GM23338 (cell line): ENCODE results near the gene ARHGAP10. TPM values are rescaled to one million over a fixed set of nuclear protein-coding genes. Genes with fewer than 3 reads are reported as not detected.

ENCODE experiments used
- ATAC-seq: fragments of 200-7000 bp; cut with Tn5 transposase; 3 replicates; pipeline ENCODE4 v1.9.1; 2020
- DNase-seq: peaks from one replicate; pipeline ENCODE4 v3.0.0-alpha.2; 2015; ENCODE audit warnings: low spot score
- H2AFZ ChIP-seq: fragments of 200-600 bp; sonication (generic); 2 replicates; pipeline ENCODE4 v1.8.0; 2016; ENCODE audit warnings: antibody characterized with exemption, mild to moderate bottlenecking, moderate library complexity
- H3F3A ChIP-seq: fragments of 200-600 bp; sonication (generic); replicated peaks from 2 replicates; pipeline ENCODE4 v1.8.0; 2017; ENCODE audit warnings: antibody characterized with exemption, mixed run types, low read depth
- H3K27ac ChIP-seq: fragments of 200-600 bp; sonication (generic); 2 replicates; pipeline ENCODE4 v1.6.1; 2016; ENCODE audit warnings: low read depth
- H3K27me3 ChIP-seq: fragments of 200-600 bp; sonication (generic); 2 replicates; pipeline ENCODE4 v1.8.0; 2016; ENCODE audit warnings: mild to moderate bottlenecking, mixed run types, moderate library complexity; ENCODE audit not compliant: insufficient read depth
- H3K36me3 ChIP-seq: fragments of 200-600 bp; sonication (generic); 2 replicates; pipeline ENCODE4 v1.8.0; 2016; ENCODE audit warnings: mild to moderate bottlenecking; ENCODE audit not compliant: insufficient read depth
- H3K4me1 ChIP-seq: fragments of 200-600 bp; sonication (generic); 2 replicates; pipeline ENCODE4 v1.8.0; 2016; ENCODE audit warnings: mild to moderate bottlenecking, moderate library complexity; ENCODE audit not compliant: insufficient read depth
- H3K4me2 ChIP-seq: fragments of 200-600 bp; sonication (generic); 2 replicates; pipeline ENCODE4 v1.7.1; 2017; ENCODE audit warnings: mixed run types
- H3K4me3 ChIP-seq: fragments of 200-600 bp; sonication (generic); 2 replicates; pipeline ENCODE4 v1.6.1; 2016; ENCODE audit warnings: mixed run types
- H3K79me2 ChIP-seq: fragments of 200-600 bp; sonication (generic); replicated peaks from 2 replicates; pipeline ENCODE4 v1.8.0; 2017; ENCODE audit warnings: mild to moderate bottlenecking; ENCODE audit not compliant: insufficient read depth
- H3K9me2 ChIP-seq: fragments of 200-600 bp; sonication (generic); 2 replicates; pipeline ENCODE4 v1.8.0; 2017; ENCODE audit not compliant: insufficient read depth
- H4K20me1 ChIP-seq: fragments of 200-600 bp; sonication (generic); replicated peaks from 2 replicates; pipeline ENCODE4 v1.8.0; 2017; ENCODE audit warnings: mild to moderate bottlenecking; ENCODE audit not compliant: insufficient read depth
- H3K27ac Mint-ChIP-seq: 2 replicates; pipeline ENCODE4 v1.8.0; 2020; ENCODE audit warnings: inconsistent platforms, mild to moderate bottlenecking, moderate library complexity, mixed read lengths
- H3K27me3 Mint-ChIP-seq: 3 replicates; pipeline ENCODE4 v1.8.0; 2022; ENCODE audit warnings: low read depth, mild to moderate bottlenecking, moderate library complexity, mixed read lengths, inconsistent platforms; ENCODE audit not compliant: insufficient read depth, poor library complexity
- H3K36me3 Mint-ChIP-seq: 3 replicates; pipeline ENCODE4 v1.8.0; 2021; ENCODE audit warnings: low read depth, mild to moderate bottlenecking, inconsistent platforms, moderate library complexity, mixed read lengths
- H3K4me1 Mint-ChIP-seq: 3 replicates; pipeline ENCODE4 v1.8.0; 2020; ENCODE audit warnings: mild to moderate bottlenecking, inconsistent platforms, mixed read lengths
- H3K4me3 Mint-ChIP-seq: 3 replicates; pipeline ENCODE4 v1.8.0; 2021; ENCODE audit warnings: moderate library complexity, mild to moderate bottlenecking, inconsistent platforms, mixed read lengths
- H3K9me3 Mint-ChIP-seq: 3 replicates; pipeline ENCODE4 v1.8.0; 2020; ENCODE audit warnings: moderate library complexity, mild to moderate bottlenecking, inconsistent platforms, mixed read lengths
- ETS1 ChIP-seq: IDR thresholded peaks from 2 replicates; pipeline ENCODE4 v1.6.1; 2016; ENCODE audit warnings: antibody characterized with exemption
- EZH2 ChIP-seq: fragments of 200-600 bp; sonication (generic); IDR thresholded peaks from one replicate; pipeline ENCODE4 v1.8.0; 2017; ENCODE audit warnings: antibody characterized with exemption, mild to moderate bottlenecking, low read depth; ENCODE audit not compliant: unreplicated experiment
- JUNB ChIP-seq: IDR thresholded peaks from one replicate; pipeline ENCODE4 v1.6.1; 2016; ENCODE audit warnings: antibody characterized with exemption; ENCODE audit not compliant: unreplicated experiment
- NANOG ChIP-seq: IDR thresholded peaks from 2 replicates; pipeline ENCODE4 v1.6.1; 2016; ENCODE audit warnings: antibody characterized with exemption, borderline replicate concordance
- POLR2AphosphoS5 ChIP-seq: IDR thresholded peaks from 2 replicates; pipeline ENCODE4 v1.6.1; 2016; ENCODE audit warnings: antibody characterized with exemption, low read depth
- ZNF114 ChIP-seq: fragments of 250-450 bp; sonication (Bioruptor Pico); IDR thresholded peaks from 2 replicates; pipeline ENCODE4 v1.5.0; 2020; ENCODE audit warnings: mild to moderate bottlenecking, moderate library complexity
- ZNF331 ChIP-seq: fragments of 250-450 bp; sonication (Bioruptor Pico); IDR thresholded peaks from 2 replicates; pipeline ENCODE4 v1.5.0; 2020; ENCODE audit warnings: low read depth, mild to moderate bottlenecking, moderate library complexity
- ZNF462 ChIP-seq: fragments of 250-450 bp; sonication (Bioruptor Pico); IDR thresholded peaks from 2 replicates; pipeline ENCODE4 v1.5.0; 2020; ENCODE audit warnings: mild to moderate bottlenecking, moderate library complexity
- polyA plus RNA-seq: library from polyadenylated mRNA; unstranded; fragments of >200 nt; fragmentation: Nextera tagmentation; extraction: Ambion mirVana; gene quantifications from 2 replicates; pipeline ENCODE4 v1.2.1, GENCODE V29; 2016
- total RNA-seq: library from RNA; depleted of rRNA; stranded (reverse); fragments of >200 nt; shearing (Covaris generic); gene quantifications from 2 replicates; pipeline ENCODE4 v1.2.3, GENCODE V29; 2014

The ARHGAP10 gene
- total and polyA plus RNA-seq, 2 experiments from 2014 or later: 5.1 to 6.3 TPM

GRCh38 chr4:148073349-148073748 is 341.5 kb downstream of the ARHGAP10 start (continued):
- TF ChIP-seq ZNF462 (CRISPR knock-in tag) (no peak), ETS1 (no peak), POLR2AphosphoS5 (no peak)

GRCh38 chr4:148074462-148074861 is 342.6 kb downstream of the ARHGAP10 start:
- peaks cover 6% of the 10 kb centered on the region; the same call in 1 of the 2 replicates for H3K36me3 ChIP-seq
- H3K9me2 ChIP-seq: no peaks in the 10 kb centered on the region
- no peak for DNase-seq
- H3K4me2 ChIP-seq: no peak overlapping the region
- H2AFZ ChIP-seq: no peak overlapping the region
- H3K79me2 ChIP-seq: no peaks in the 10 kb centered on the region
- H3F3A ChIP-seq: no peaks in the 10 kb centered on the region
- H3K27me3 ChIP-seq: no peaks in the 10 kb centered on the region
- ATAC-seq: no peak
- Mint-ChIP-seq H3K27ac (no peak overlapping the region), H3K9me3 (peaks cover 35% of the 10 kb centered on the region), H3K36me3 (peaks cover 43% of the 10 kb centered on the region), H3K4me3 (no peak overlapping the region), H3K4me1 (peaks cover 6% of the 10 kb centered on the region; the same call in 2 of the 3 replicates), H3K27me3 (peaks cover 10% of the 10 kb centered on the region)
- TF ChIP-seq EZH2: no peak
- no peak for TF ChIP-seq POLR2AphosphoS5
- TF ChIP-seq ZNF114 (CRISPR knock-in tag): no peak
- no peak for TF ChIP-seq JUNB
- TF ChIP-seq ZNF331 (CRISPR knock-in tag): no peak
- no peak for TF ChIP-seq NANOG
- no peaks in the 10 kb centered on the region for H4K20me1 ChIP-seq
- no peaks in the 10 kb centered on the region for H3K4me1 ChIP-seq
- H3K4me3 ChIP-seq: no peak overlapping the region
- no peak overlapping the region for H3K27ac ChIP-seq
